Right atrium auricular region (tissue), 2 donors: ENCODE measurements around the gene CHIC2. TPM values are rescaled to one million over a fixed set of nuclear protein-coding genes. Genes with fewer than 3 reads are reported as not detected.

Source experiments
- DNase-seq: peaks from one replicate; pipeline ENCODE4 v3.0.0-alpha.2; 2019; ENCODE audit warnings: low spot score
- H3K27ac ChIP-seq, 2 donors: fragments of 200-600 bp; sonication (generic); 1 replicate in 1 of 2; 2 replicates in 1 of 2; pipeline ENCODE4 v1.5.1; 2016 to 2019
- H3K27me3 ChIP-seq, 2 donors: fragments of 200-600 bp; sonication (generic); one replicate each; pipeline versions ENCODE4 v1.5.1 to v1.6.0; 2017 to 2019
- H3K36me3 ChIP-seq: fragments of 200-600 bp; sonication (generic); one replicate; pipeline ENCODE4 v1.5.1; 2016
- H3K4me1 ChIP-seq, 2 donors: fragments of 200-600 bp; sonication (generic); one replicate each; pipeline versions ENCODE4 v1.5.1 to v1.6.0; 2017 to 2019
- H3K4me3 ChIP-seq, 2 donors: fragments of 200-600 bp; sonication (generic); 1 replicate in 1 of 2; 2 replicates in 1 of 2; pipeline ENCODE4 v1.5.1; 2017 to 2019; ENCODE audit warnings: mild to moderate bottlenecking in 1 of 2, moderate library complexity in 1 of 2
- H3K9me3 ChIP-seq, 2 donors: fragments of 200-600 bp; sonication (generic); one replicate each; pipeline ENCODE4 v1.5.1; 2019
- CTCF ChIP-seq, 2 donors: fragments of 200-600 bp; sonication (generic); IDR thresholded peaks; one replicate each; pipeline ENCODE4 v1.5.1; 2019; ENCODE audit warnings: antibody characterized with exemption in 2 of 2
- total RNA-seq, 2 donors: library from RNA; depleted of rRNA; stranded (reverse); fragments of >200 nt; gene quantifications; one replicate each; pipeline ENCODE4 v1.1.0, GENCODE V29; 2016

The CHIC2 gene
- total RNA-seq, 2 donors from 2014 or later, result 10.6 to 18.7 TPM

GRCh38 chr4:53962516-53963225 is 101.7 kb downstream of the CHIC2 start:
- DNase-seq, result no peak
- no peaks in the 10 kb centered on the region for H3K36me3 ChIP-seq
- no peaks in the 10 kb centered on the region for H3K27me3 ChIP-seq
- no peak for TF ChIP-seq CTCF (IDR thresholded peaks at IDR 0.05)
- peaks cover 0 to 8% of the 10 kb centered on the region in 2 donors for H3K4me1 ChIP-seq
- no peak overlapping the region for H3K27ac ChIP-seq
- no peaks in the 10 kb centered on the region for H3K9me3 ChIP-seq
- H3K4me3 ChIP-seq, result no peak overlapping the region

GRCh38 chr4:53961351-53961750 is 103.1 kb downstream of the CHIC2 start:
- no peaks in the 10 kb centered on the region for H3K36me3 ChIP-seq
- H3K4me1 ChIP-seq, result peaks cover 0 to 8% of the 10 kb centered on the region in 2 donors
- no peak for TF ChIP-seq CTCF (IDR thresholded peaks at IDR 0.05)
- no peaks in the 10 kb centered on the region for H3K9me3 ChIP-seq
- DNase-seq, result no peak
- no peaks in the 10 kb centered on the region for H3K27me3 ChIP-seq
- H3K27ac ChIP-seq, result no peak overlapping the region
- no peak overlapping the region for H3K4me3 ChIP-seq

- TF ChIP-seq CTCF (IDR thresholded peaks at IDR 0.05), result no peak
- Histone ChIP-seq H3K9me3 (no peaks in the 10 kb centered on the region), H3K27ac (no peak overlapping the region), H3K36me3 (no peaks in the 10 kb centered on the region), H3K27me3 (no peaks in the 10 kb centered on the region), H3K4me1 (peaks cover 0 to 8% of the 10 kb centered on the region in 2 donors), H3K4me3 (no peak overlapping the region)
- DNase-seq, result no peak
Observed at GRCh38 chr4:53960843-53961242, 103.6 kb downstream of the CHIC2 start.

Other genes with a start within 250 kb of the CHIC2 start
- not detected for gene GSX2, start 35.6 kb upstream of the CHIC2 start, total RNA-seq
- gene PDGFRA, start 164.7 kb upstream of the CHIC2 start, total RNA-seq, result 10 to 100 TPM; 25.3 to 42.8 TPM